ENCODE measurements around the gene EIPR1.

EIPR1 gene

GRCh38 chr2:3160751-3161330, 216.8 kb downstream of the EIPR1 start:
- Histone ChIP-seq H2AFZ (ENCODE audit: low read depth, low read length, severe bottlenecking) (no peak overlapping the region), H3K27ac (ENCODE audit: low read depth, low read length) (no peak overlapping the region), H3K36me3 (ENCODE audit: low read length) (no peaks in the 10 kb centered on the region; the same call in 1 of the 2 replicates), H3K9ac (ENCODE audit: low read length) (no peak overlapping the region), H3K9me2 (replicated peaks; ENCODE audit: insufficient read depth, low read length) (no peaks in the 10 kb centered on the region), H3K79me2 (ENCODE audit: insufficient read depth, low read length) (no peaks in the 10 kb centered on the region), H3K4me3 (ENCODE audit: insufficient read depth, low read length, poor library complexity, severe bottlenecking) (no peak overlapping the region), H3K4me2 (ENCODE audit: low read depth, low read length, poor library complexity, severe bottlenecking) (no peak overlapping the region), H3K9me3 (ENCODE audit: insufficient read depth, low read length) (peaks cover 9% of the 10 kb centered on the region; the same call in 1 of the 2 replicates), H3K27me3 (ENCODE audit: low read length) (no peaks in the 10 kb centered on the region), H4K20me1 (ENCODE audit: low read depth, low read length) (no peaks in the 10 kb centered on the region), H3F3A (ENCODE audit: insufficient read depth) (no peaks in the 10 kb centered on the region)
- TF ChIP-seq EZH2phosphoT487 (conservative IDR thresholded peaks at IDR 0.05; ENCODE audit: low read length): no peak
- no peak for TF ChIP-seq CTCF (IDR thresholded peaks at IDR 0.05; ENCODE audit: insufficient read depth, low read length, poor library complexity, severe bottlenecking)

DNA sequence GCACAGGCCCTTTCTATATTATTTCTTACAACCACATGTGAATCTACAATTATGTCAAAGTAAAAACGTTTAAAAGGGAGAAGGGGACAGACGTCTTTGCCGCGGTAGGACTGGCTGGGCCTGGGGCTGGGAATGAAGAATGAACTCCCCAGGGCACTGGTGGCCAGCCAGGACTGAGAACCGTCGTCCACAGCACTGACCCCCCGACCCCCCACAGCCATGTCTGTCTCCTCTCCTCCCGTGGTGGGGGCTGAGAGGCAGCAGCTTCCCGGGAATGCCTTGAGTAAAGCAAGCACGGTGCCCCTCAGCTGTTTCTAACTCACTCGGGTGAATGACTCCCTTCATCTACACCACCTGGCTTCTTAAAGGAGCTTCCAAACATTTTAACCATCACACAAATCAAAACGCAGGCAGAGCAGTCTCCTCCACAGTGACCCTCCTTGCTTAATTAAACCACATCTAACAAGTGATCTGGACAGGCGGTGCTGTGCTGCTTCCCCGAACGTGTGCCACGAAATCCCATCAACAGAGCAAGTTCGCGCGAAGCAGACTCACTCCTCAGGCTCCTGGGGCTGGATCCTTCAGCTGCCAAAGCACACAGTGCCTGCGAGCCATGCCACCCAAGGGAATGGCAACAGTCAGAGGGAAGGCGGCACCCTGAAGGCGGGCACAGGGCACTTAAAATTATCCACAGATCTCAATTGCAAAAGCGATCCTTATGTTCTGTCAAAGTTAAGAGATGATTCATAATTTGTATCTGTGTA, 217.7 kb downstream of the EIPR1 start:
- H3K36me3 ChIP-seq (ENCODE audit: low read length): no peaks in the 10 kb centered on the region; the same call in 1 of the 2 replicates
- peaks cover 9% of the 10 kb centered on the region; the same call in 1 of the 2 replicates for H3K9me3 ChIP-seq (ENCODE audit: insufficient read depth, low read length)
- no peak for TF ChIP-seq EZH2phosphoT487 (conservative IDR thresholded peaks at IDR 0.05; ENCODE audit: low read length)
- H3K79me2 ChIP-seq (ENCODE audit: insufficient read depth, low read length): no peaks in the 10 kb centered on the region
- no peak overlapping the region for H2AFZ ChIP-seq (ENCODE audit: low read depth, low read length, severe bottlenecking)
- no peak overlapping the region for H3K27ac ChIP-seq (ENCODE audit: low read depth, low read length)
- H3F3A ChIP-seq (ENCODE audit: insufficient read depth): no peaks in the 10 kb centered on the region
- no peaks in the 10 kb centered on the region for H3K9me2 ChIP-seq (replicated peaks; ENCODE audit: insufficient read depth, low read length)
- no peak overlapping the region for H3K4me2 ChIP-seq (ENCODE audit: low read depth, low read length, poor library complexity, severe bottlenecking)
- H3K27me3 ChIP-seq (ENCODE audit: low read length): no peaks in the 10 kb centered on the region
- H3K4me3 ChIP-seq (ENCODE audit: insufficient read depth, low read length, poor library complexity, severe bottlenecking): no peak overlapping the region
- H3K9ac ChIP-seq (ENCODE audit: low read length): no peak overlapping the region
- no peaks in the 10 kb centered on the region for H4K20me1 ChIP-seq (ENCODE audit: low read depth, low read length)

DNA sequence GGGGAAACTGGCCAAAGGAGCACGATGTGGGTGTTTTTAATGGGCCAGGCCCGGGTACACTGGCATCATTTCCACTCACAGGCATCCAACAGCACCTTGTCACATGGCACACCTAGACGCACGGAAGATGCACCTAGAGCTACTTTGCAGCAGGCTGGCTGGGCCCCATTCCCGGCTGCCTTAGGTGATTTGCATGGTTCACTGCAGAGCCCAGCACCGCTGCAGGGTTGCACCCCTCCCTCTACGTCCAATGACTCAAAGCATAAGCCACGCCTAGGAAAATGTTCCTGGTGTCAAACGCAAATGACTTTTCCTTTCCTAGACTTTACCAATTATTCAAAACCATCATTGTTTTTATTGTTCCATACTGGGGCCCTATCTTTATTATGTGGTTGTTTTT, 222.9 kb downstream of the EIPR1 start:
- no peak overlapping the region for H3K4me3 ChIP-seq (ENCODE audit: insufficient read depth, low read length, poor library complexity, severe bottlenecking)
- H3K36me3 ChIP-seq (ENCODE audit: low read length): no peaks in the 10 kb centered on the region
- no peaks in the 10 kb centered on the region for H3K9me3 ChIP-seq (ENCODE audit: insufficient read depth, low read length)
- H3K27ac ChIP-seq (ENCODE audit: low read depth, low read length): no peak overlapping the region
- H3F3A ChIP-seq (ENCODE audit: insufficient read depth): no peaks in the 10 kb centered on the region
- no peak overlapping the region for H3K9ac ChIP-seq (ENCODE audit: low read length)
- TF ChIP-seq CTCF (IDR thresholded peaks at IDR 0.05; ENCODE audit: insufficient read depth, low read length, poor library complexity, severe bottlenecking) (no peak), EZH2phosphoT487 (conservative IDR thresholded peaks at IDR 0.05; ENCODE audit: low read length) (no peak)
- no peaks in the 10 kb centered on the region for H3K79me2 ChIP-seq (ENCODE audit: insufficient read depth, low read length)
- H2AFZ ChIP-seq (ENCODE audit: low read depth, low read length, severe bottlenecking): no peak overlapping the region
- H3K9me2 ChIP-seq (replicated peaks; ENCODE audit: insufficient read depth, low read length): no peaks in the 10 kb centered on the region
- H3K4me2 ChIP-seq (ENCODE audit: low read depth, low read length, poor library complexity, severe bottlenecking): no peak overlapping the region
- no peaks in the 10 kb centered on the region for H4K20me1 ChIP-seq (ENCODE audit: low read depth, low read length)
- H3K27me3 ChIP-seq (ENCODE audit: low read length): no peaks in the 10 kb centered on the region

GRCh38 chr2:3154146-3154545, 223.5 kb downstream of the EIPR1 start:
- H3K36me3 ChIP-seq (ENCODE audit: low read length): no peaks in the 10 kb centered on the region
- no peaks in the 10 kb centered on the region for H3K27me3 ChIP-seq (ENCODE audit: low read length)
- H3K79me2 ChIP-seq (ENCODE audit: insufficient read depth, low read length): no peaks in the 10 kb centered on the region
- no peaks in the 10 kb centered on the region for H3F3A ChIP-seq (ENCODE audit: insufficient read depth)
- H3K4me3 ChIP-seq (ENCODE audit: insufficient read depth, low read length, poor library complexity, severe bottlenecking): no peak overlapping the region
- no peak overlapping the region for H3K27ac ChIP-seq (ENCODE audit: low read depth, low read length)
- H3K4me2 ChIP-seq (ENCODE audit: low read depth, low read length, poor library complexity, severe bottlenecking): no peak overlapping the region
- TF ChIP-seq EZH2phosphoT487 (conservative IDR thresholded peaks at IDR 0.05; ENCODE audit: low read length): no peak
- TF ChIP-seq CTCF (IDR thresholded peaks at IDR 0.05; ENCODE audit: insufficient read depth, low read length, poor library complexity, severe bottlenecking): no peak
- H2AFZ ChIP-seq (ENCODE audit: low read depth, low read length, severe bottlenecking): no peak overlapping the region
- no peak overlapping the region for H3K9ac ChIP-seq (ENCODE audit: low read length)
- no peaks in the 10 kb centered on the region for H3K9me3 ChIP-seq (ENCODE audit: insufficient read depth, low read length)
- H4K20me1 ChIP-seq (ENCODE audit: low read depth, low read length): no peaks in the 10 kb centered on the region
- no peaks in the 10 kb centered on the region for H3K9me2 ChIP-seq (replicated peaks; ENCODE audit: insufficient read depth, low read length)
